Keratinocyte (primary cell): ENCODE measurements around the gene EEF1AKMT1. TPM values are rescaled to one million over a fixed set of nuclear protein-coding genes. Genes with fewer than 3 reads are reported as not detected.

Experiments
- DNase-seq: peaks from one replicate; pipeline ENCODE4 v3.0.0-alpha.2; 2011; ENCODE audit warnings: low read depth, missing footprints, low spot score
- FAIRE-seq: peaks from 2 replicates; lab custom pipeline; 2011; peaks lifted over from hg19 to GRCh38; lab: Jason Lieb, UNC
- H2AFZ ChIP-seq: 2 replicates; pipeline ENCODE4 v1.6.0; 2012; ENCODE audit warnings: low read length, control low read depth, inconsistent platforms; ENCODE audit not compliant: control insufficient read depth
- H3K27ac ChIP-seq: 2 replicates; pipeline ENCODE4 v1.5.1; 2011; ENCODE audit warnings: low read length; ENCODE audit not compliant: control insufficient read depth, insufficient read depth
- H3K27me3 ChIP-seq: 3 replicates; pipeline ENCODE4 v1.6.0; 2011; ENCODE audit warnings: low read length; ENCODE audit not compliant: control insufficient read depth, insufficient read depth; ENCODE audit errors: extremely low read depth
- H3K36me3 ChIP-seq, 2 experiments: 2 replicates in 1 of 2; 3 replicates in 1 of 2; pipeline ENCODE4 v1.5.1; 2011; ENCODE audit warnings: low read length in 2 of 2, mild to moderate bottlenecking in 1 of 2; ENCODE audit not compliant: control insufficient read depth in 2 of 2, insufficient read depth in 2 of 2; ENCODE audit errors: extremely low read depth in 1 of 2
- H3K4me1 ChIP-seq: 3 replicates; pipeline ENCODE4 v1.5.1; 2011; ENCODE audit warnings: low read length; ENCODE audit not compliant: control insufficient read depth, insufficient read depth; ENCODE audit errors: extremely low read depth
- H3K4me2 ChIP-seq: 3 replicates; pipeline ENCODE4 v1.6.0; 2011; ENCODE audit warnings: low read depth, low read length; ENCODE audit not compliant: control insufficient read depth, insufficient read depth; ENCODE audit errors: extremely low read depth
- H3K4me3 ChIP-seq, 3 experiments: fragments of 200-600 bp in 1 of 3; sonication (generic) in 1 of 3; 2 replicates in 2 of 3; 3 replicates in 1 of 3; pipeline ENCODE4 v1.5.1; 2011 to 2016; ENCODE audit warnings: low read length in 3 of 3, mild to moderate bottlenecking in 3 of 3, control low read depth in 2 of 3, inconsistent platforms in 1 of 3, low read depth in 1 of 3, mixed read lengths in 1 of 3, mixed run types in 1 of 3, moderate library complexity in 1 of 3; ENCODE audit not compliant: control insufficient read depth in 2 of 3, insufficient read depth in 2 of 3; ENCODE audit errors: extremely low read depth in 1 of 3
- H3K79me2 ChIP-seq: 2 replicates; pipeline ENCODE4 v1.6.0; 2012; ENCODE audit warnings: low read length; ENCODE audit not compliant: control insufficient read depth, insufficient read depth
- H3K9ac ChIP-seq: 3 replicates; pipeline ENCODE4 v1.6.0; 2011; ENCODE audit warnings: low read length; ENCODE audit not compliant: control insufficient read depth, insufficient read depth; ENCODE audit errors: extremely low read depth
- H3K9me1 ChIP-seq: 3 replicates; pipeline ENCODE4 v1.6.0; 2011; ENCODE audit warnings: low read length; ENCODE audit not compliant: control insufficient read depth, insufficient read depth; ENCODE audit errors: extremely low read depth
- H3K9me3 ChIP-seq: 2 replicates; pipeline ENCODE4 v1.5.1; 2012; ENCODE audit warnings: low read depth, low read length; ENCODE audit not compliant: control insufficient read depth
- H4K20me1 ChIP-seq: 3 replicates; pipeline ENCODE4 v1.6.0; 2011; ENCODE audit warnings: low read length; ENCODE audit not compliant: control insufficient read depth, insufficient read depth; ENCODE audit errors: extremely low read depth
- CTCF ChIP-seq, 3 experiments: IDR thresholded peaks in 1 of 3; conservative IDR thresholded peaks in 1 of 3; optimal IDR thresholded peaks in 1 of 3; 2 replicates in 2 of 3; 3 replicates in 1 of 3; pipeline versions ENCODE3 to v1.5.1; 2011; ENCODE audit warnings: low read length in 3 of 3, mild to moderate bottlenecking in 3 of 3, moderate library complexity in 2 of 3, control low read depth in 1 of 3, inconsistent platforms in 1 of 3; ENCODE audit not compliant: insufficient read depth in 2 of 3; ENCODE audit errors: extremely low read depth in 1 of 3
- EZH2 ChIP-seq: IDR thresholded peaks from one replicate; pipeline ENCODE4 v1.6.1; 2012; ENCODE audit warnings: inconsistent platforms, mild to moderate bottlenecking, low read length, moderate library complexity
- dilution Hi-C: fragments of 300-500 bp; cut with MboI; formaldehyde crosslinking; loops from one replicate; pipeline ENCODE4 v1.7.0; 2020; ENCODE audit warnings: low sequenced_read_pairs; ENCODE audit not compliant: extremely low pct_ligation_motif_present
- polyA plus RNA-seq, 5 experiments: library from polyadenylated mRNA; depleted of rRNA in 3 of 5; stranded (reverse) in 3 of 5; stranded (forward) in 1 of 5; unstranded in 1 of 5; fragments of >200 nt; gene quantifications; 1 replicate in 1 of 5; 2 replicates in 3 of 5; 3 replicates in 1 of 5; pipeline versions ENCODE4 v1.2.1 to v1.2.3, GENCODE V29; 2011 to 2012; ENCODE audit warnings: missing spikeins in 2 of 5, low read depth in 1 of 5, low replicate concordance in 1 of 5

Gene EEF1AKMT1
- polyA plus RNA-seq, 1 donor (not counting 4 experiments of a cell fraction or from before 2014, with no cell fraction given): 10.1 TPM

DNA sequence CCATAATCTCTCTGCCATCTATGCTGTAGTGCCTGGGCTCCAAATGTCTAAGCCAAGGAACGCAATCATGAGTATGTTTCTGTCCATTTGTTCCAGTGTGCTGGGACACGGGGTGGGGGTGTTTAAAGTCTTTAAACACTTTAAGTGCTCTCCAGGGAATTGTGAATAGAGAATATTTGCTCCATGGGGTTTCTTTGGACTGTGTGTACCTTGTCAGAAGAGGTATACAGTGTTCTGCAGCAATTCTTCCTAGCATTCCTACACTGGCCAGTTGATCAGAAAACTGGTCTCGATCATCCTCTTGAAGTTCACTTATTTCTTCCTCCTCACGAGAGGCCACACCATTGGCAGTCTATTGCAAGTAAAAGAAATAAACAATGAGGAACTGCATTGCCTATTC is 35.1 kb upstream of the EEF1AKMT1 start:
- H3K36me3 ChIP-seq: peaks cover 0 to 4% of the 10 kb centered on the region in 2 experiments
- FAIRE-seq: no peak

GRCh38 chr13:20803180-20803965 is 29.6 kb upstream of the EEF1AKMT1 start:
- peaks cover 2% of the 10 kb centered on the region in 2 experiments for H3K36me3 ChIP-seq
- TF ChIP-seq CTCF (optimal IDR thresholded peaks at IDR 0.05 in 1 of 3, IDR thresholded peaks at IDR 0.05 in 1 of 3, conservative IDR thresholded peaks at IDR 0.05 in 1 of 3; ENCODE audit: extremely low read depth in 1 of 3, insufficient read depth in 2 of 3, low read length in 3 of 3) (no peak), EZH2 (no peak)
- no peak for FAIRE-seq
- no peaks in the 10 kb centered on the region for H3K9me1 ChIP-seq
- dilution Hi-C loops: no loop called here
- H3K79me2 ChIP-seq: no peaks in the 10 kb centered on the region
- no peak overlapping the region for H3K9ac ChIP-seq
- no peak overlapping the region for H3K27ac ChIP-seq
- H2AFZ ChIP-seq: no peak overlapping the region
- no peak for DNase-seq
- H3K4me3 ChIP-seq: no peak overlapping the region
- H4K20me1 ChIP-seq: no peaks in the 10 kb centered on the region
- H3K4me1 ChIP-seq: peaks cover 2% of the 10 kb centered on the region
- H3K4me2 ChIP-seq: no peak overlapping the region
- no peaks in the 10 kb centered on the region for H3K27me3 ChIP-seq
- H3K9me3 ChIP-seq: no peaks in the 10 kb centered on the region

More for the DNA sequence above, 35.1 kb upstream of the EEF1AKMT1 start:
- no peaks in the 10 kb centered on the region for H3K9me3 ChIP-seq
- TF ChIP-seq EZH2 (no peak), CTCF (optimal IDR thresholded peaks at IDR 0.05 in 1 of 3, IDR thresholded peaks at IDR 0.05 in 1 of 3, conservative IDR thresholded peaks at IDR 0.05 in 1 of 3; ENCODE audit: extremely low read depth in 1 of 3, insufficient read depth in 2 of 3, low read length in 3 of 3) (no peak)
- H2AFZ ChIP-seq: no peak overlapping the region
- H3K4me2 ChIP-seq: no peak overlapping the region
- no peaks in the 10 kb centered on the region for H3K27me3 ChIP-seq
- no peak overlapping the region for H3K27ac ChIP-seq
- H3K79me2 ChIP-seq: peaks cover 2% of the 10 kb centered on the region
- H3K9me1 ChIP-seq: no peaks in the 10 kb centered on the region
- no peak overlapping the region for H3K9ac ChIP-seq
- no peak for DNase-seq
- H3K4me1 ChIP-seq: peaks cover 7% of the 10 kb centered on the region
- peaks cover 2% of the 10 kb centered on the region for H4K20me1 ChIP-seq
- dilution Hi-C loops: no loop called here
- no peak overlapping the region for H3K4me3 ChIP-seq
